22Rv1 (cell line): ENCODE results near the gene CETN1.

Source experiments
- H3K27ac ChIP-seq: fragments of 450-650 bp; 2 replicates; pipeline ENCODE4 v1.5.1; 2017
- ZFX ChIP-seq: fragments of 450-650 bp; IDR thresholded peaks from 2 replicates; pipeline ENCODE4 v1.6.1; 2017; ENCODE audit warnings: antibody characterized with exemption, borderline replicate concordance
- TF ChIP-seq, protein P1 (sequence below): fragments of 450-650 bp; IDR thresholded peaks from 2 replicates; pipeline ENCODE4 v1.5.1; 2017; ENCODE audit warnings: mild to moderate bottlenecking

CETN1 gene

DNA sequence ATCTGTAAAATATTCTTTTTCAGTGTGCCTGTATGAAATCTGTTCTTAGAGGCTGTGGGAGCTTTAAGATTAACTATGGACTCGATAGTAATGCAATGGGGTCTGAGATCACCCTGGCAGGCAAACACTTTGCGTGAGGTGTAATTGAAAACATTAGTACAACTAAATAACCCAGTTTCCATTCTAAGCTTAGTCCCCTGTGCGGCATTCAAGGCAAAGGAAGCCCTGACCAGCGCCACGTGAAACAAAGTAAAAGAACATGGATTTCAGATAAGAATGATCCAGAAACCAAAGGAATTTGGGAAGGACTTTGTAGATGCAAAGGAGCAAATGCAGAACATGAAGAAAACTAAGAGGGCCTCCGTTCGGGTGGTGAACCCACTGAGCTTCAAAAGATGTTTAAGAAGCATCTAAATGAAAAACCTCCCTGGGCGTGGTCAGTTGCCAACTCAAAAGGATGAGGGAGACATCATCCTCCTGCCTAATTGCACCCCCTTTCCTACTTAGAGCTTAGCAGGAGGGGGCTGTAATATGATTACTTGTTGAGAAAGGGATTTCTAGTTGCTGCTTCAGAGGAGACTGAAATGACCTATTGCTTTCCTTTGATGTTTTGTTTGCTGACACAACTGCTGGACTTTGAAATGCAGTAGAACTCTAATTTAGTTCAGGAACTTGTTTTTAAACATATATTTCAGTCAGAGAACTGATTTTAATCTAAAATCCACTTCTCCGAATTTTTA lies 7.9 kb upstream of the CETN1 start:
- no peak for TF ChIP-seq ZFX
- TF ChIP-seq, protein P1, sequence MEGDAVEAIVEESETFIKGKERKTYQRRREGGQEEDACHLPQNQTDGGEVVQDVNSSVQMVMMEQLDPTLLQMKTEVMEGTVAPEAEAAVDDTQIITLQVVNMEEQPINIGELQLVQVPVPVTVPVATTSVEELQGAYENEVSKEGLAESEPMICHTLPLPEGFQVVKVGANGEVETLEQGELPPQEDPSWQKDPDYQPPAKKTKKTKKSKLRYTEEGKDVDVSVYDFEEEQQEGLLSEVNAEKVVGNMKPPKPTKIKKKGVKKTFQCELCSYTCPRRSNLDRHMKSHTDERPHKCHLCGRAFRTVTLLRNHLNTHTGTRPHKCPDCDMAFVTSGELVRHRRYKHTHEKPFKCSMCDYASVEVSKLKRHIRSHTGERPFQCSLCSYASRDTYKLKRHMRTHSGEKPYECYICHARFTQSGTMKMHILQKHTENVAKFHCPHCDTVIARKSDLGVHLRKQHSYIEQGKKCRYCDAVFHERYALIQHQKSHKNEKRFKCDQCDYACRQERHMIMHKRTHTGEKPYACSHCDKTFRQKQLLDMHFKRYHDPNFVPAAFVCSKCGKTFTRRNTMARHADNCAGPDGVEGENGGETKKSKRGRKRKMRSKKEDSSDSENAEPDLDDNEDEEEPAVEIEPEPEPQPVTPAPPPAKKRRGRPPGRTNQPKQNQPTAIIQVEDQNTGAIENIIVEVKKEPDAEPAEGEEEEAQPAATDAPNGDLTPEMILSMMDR, result no peak

DNA sequence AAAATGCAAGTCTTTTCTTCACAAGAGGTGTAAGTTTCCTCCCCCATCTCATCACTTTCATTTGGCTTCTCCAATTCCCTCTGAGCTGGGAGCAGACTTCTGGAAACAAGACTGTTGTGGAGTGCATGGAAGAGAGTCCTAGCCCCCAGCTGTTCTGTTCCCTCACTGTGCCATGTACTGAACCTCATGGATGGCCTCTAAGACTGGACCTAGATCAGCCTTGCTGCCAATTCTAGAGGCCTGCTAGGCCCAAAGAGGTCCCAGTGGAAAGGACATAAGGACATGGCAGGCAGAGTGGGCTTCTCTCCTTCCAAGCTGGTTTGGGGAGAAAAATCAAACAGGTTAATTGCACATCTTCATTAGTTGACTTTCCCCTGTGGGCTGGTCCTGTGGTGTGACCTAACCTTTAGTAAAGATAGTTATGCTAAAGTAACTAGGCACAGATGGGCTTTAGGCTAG lies 7.3 kb upstream of the CETN1 start:
- TF ChIP-seq, protein P1, result no peak
- no peak for TF ChIP-seq ZFX
- H3K27ac ChIP-seq, result no peak overlapping the region

More for the DNA sequence above, 7.9 kb upstream of the CETN1 start:
- no peak overlapping the region for H3K27ac ChIP-seq

DNA sequence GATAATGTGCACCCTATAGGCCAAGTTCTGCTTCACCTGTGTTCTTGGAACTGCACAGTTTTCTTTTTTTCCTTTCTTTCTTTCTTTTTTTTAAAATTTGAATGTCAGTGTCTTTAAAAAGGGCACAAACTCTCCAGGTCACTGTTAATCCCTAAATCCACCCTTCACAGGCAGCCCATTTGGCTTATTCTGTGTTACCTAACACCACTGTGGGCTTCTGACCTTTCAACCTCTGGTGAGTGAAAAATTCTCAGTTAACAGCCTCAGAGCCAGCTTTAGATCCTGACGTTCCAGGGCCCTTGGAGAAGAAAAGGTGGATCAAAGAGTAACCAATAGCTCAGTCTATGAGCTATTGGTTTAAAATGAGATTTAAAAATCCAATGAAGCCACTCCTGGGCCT lies 6.8 kb upstream of the CETN1 start:
- no peak overlapping the region for H3K27ac ChIP-seq
- TF ChIP-seq ZFX, result no peak
- TF ChIP-seq, protein P1, result no peak

DNA sequence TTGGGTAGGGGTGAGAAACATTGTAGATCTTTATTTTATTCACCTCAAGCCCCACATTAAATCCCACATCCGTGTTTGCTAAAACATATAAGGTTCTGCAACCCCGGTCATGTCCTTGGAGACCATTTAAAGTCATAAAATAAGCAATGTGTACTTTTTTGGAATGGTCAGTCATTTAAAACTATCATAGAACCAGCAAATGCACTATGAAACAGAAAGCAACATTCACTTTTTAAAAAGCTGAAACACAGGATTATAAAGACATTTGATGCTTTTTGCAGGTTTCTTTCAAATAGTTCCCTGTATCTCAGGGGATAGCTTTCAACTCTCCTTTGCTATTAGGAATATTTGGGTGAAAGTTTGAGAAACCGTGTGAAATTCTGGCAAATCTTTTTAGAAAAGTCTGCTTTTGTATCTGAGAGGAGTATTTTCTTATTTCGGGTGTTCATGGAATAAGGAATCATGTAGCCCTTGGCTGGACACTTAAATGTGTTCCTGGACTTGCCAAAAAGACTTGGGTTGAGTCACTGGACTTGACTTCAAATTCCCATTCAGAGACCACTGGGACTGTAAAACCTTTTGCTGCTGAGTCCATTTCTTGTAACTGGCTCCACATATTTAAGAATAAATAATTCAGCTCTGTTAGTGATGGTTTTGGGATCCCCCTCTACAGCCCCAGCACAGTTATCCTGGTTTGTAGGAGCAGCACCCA lies 5.9 kb upstream of the CETN1 start:
- TF ChIP-seq ZFX, result no peak
- TF ChIP-seq, protein P1, result no peak
- H3K27ac ChIP-seq, result no peak overlapping the region

DNA sequence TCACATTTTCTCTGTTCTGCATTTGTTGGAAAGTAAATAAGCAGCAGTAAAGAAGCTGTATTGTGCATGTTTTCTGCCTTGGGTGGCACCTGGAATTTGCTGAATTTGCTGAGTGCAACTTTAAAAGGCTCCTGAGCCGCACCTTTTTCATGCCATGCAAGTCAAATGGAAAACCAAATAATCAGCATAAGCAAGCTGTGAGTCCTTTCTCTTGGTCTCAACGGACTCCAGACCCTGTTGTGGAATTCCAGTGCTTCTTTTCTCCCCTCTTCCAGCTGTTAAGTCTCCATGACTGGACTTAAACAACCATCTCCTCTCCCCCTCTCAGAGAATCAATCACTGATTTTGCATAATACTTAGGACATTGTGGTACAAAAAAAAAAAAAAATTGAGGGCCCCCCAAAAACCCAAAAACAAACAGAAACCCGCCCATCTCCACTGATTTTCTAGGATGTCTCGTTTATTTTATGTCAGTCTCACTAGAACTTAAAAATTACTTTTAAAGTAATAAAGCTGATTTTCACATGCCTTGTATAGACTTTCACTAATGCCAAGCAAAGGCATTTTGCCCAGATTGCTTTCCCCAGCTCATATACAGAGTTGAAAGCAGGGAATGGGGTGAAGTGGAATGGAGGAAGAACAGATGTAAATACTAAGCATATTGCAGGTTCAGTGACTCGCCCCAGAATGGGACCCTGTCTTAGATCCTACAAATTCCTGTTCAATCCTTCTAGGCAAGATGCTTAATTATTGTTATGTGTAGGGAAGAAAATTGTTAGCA lies 5.1 kb upstream of the CETN1 start:
- no peak for TF ChIP-seq ZFX
- TF ChIP-seq, protein P1, result no peak
- no peak overlapping the region for H3K27ac ChIP-seq

DNA sequence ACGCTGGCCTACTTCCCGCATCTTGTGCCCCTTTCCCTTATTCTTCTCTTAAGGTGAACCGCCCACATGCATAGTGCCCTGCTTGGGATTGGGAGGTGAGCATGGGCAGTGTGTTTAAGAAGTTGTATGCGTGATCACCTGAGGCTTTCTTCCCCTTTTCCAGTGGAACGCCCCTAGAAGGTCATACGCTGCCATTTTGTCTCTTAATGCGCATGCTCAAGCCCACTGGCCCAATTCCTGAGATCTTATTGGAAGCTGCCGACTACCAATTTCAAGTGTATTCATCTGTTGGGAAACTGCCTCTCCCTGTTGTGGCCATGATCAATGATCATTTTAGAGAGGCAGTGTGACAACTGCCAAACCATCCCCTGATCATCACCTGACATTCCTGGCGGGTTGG lies 3.3 kb upstream of the CETN1 start:
- no peak overlapping the region for H3K27ac ChIP-seq

More for the DNA sequence above, 3.3 kb upstream of the CETN1 start:
- no peak for TF ChIP-seq ZFX
- TF ChIP-seq, protein P1, result no peak
